ENCODE results near the gene SLC16A12.

SLC16A12 gene

DNA sequence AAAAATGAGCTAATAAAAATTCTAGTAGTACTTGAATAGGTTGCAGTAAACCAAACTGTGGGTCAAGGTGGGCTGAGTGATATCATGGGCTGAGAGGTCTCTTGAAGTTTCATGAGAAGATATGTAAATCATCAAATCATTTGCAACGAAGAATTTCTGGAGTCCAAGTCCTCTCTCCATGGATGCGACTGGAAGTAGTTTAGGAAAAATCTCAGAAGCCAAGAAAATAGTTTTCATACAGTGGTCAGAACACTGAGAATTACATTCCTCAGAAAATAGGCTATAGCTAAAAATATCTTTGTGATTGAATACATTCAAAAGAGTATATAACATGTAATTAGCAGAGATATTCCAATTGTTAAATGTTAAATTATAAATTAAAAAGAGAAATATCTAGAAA, 146.6 kb downstream of the SLC16A12 start:
- DNase-seq, result no peak

DNA sequence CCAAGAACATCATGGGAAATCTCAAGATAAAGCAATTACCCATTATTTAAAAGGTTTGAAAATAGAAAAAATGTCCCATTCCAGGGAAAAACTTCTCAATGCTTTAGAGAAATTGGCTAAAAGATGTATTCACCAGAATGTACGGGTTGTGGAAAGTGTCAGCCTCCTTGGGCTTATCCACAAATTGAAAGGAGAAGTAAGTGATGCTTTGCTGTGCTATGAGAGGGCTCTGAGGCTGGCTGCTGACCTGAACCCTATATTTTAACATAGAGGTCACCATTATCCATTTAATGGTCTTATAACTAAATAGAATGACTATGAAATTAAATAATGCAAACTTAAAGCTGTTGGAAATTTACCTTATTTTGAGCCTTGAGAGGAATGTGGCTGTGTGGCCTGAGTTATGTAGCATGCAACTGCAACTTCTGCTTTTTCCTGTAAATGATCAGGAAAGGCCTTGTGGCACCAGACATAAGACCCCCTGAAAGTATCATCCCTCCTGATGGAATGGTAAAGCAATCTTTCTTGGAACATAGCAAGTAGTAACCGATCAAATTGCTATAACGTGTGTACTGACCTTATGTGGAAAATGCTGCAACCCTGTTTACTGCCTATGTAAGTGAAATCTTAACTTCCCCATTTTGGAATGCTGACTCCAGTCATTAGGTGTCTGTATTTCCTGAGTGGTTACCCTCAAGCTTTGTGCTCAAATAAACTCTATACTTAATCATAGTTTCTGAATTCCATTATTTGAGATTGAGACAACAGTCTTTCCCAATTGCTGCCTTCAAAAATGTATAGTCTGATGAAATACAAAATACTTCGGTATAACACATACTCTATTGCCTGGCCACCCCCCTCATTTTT, 150.7 kb downstream of the SLC16A12 start:
- peak; percentile 91 for DNase-seq

DNA sequence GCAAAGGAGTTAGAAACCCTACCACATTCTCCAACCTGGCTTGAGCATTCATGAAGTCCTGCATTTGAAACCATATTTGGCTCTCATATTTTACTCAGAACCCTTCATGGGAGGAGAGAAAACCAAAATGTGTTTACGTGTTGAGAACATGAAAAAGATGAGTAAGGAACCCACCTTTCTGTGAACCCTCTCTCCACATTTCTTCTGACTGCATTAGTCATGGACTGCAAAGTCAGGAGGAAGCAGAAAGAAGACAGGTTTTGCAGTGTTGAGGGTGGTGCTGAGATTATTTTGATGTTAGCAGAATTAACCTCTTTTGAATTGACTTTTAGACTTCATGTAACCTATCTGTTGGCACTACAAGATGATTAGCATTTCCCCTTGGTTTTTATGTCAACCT, 152.6 kb downstream of the SLC16A12 start:
- DNase-seq, result no peak
